Measurements from ENCODE around the gene LY6G5C.

The LY6G5C gene

DNA sequence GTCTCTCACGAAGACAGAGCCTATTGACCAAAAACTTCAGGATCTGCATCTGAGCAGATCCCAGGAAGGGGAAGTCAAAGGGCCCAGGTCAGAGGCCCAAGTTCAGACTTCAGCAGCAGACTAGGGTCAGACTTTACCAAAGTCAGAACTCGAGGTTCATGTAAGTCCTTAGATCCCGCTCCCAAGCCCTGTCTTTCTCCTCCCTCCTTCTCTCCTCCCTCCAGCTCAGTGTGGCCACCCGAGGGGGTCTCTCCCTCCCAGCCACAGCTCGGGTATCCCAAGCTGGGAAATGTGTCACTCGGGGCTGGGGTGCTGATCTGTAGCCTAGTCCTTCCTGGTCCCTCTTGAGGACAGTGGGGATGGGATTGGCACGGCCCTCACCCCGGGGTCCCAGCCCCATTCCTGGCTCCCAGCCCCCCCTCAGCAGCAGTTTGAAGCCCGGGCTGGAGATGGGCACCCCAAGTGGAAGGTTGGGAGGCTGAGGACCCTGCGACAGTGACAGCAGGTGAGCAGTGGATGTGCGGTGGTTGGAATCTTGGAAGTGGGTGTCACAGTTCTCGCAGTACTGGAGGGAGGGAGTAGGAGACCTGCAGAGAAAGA, 18.6 kb downstream of the LY6G5C start:
- no peak for DNase-seq

DNA sequence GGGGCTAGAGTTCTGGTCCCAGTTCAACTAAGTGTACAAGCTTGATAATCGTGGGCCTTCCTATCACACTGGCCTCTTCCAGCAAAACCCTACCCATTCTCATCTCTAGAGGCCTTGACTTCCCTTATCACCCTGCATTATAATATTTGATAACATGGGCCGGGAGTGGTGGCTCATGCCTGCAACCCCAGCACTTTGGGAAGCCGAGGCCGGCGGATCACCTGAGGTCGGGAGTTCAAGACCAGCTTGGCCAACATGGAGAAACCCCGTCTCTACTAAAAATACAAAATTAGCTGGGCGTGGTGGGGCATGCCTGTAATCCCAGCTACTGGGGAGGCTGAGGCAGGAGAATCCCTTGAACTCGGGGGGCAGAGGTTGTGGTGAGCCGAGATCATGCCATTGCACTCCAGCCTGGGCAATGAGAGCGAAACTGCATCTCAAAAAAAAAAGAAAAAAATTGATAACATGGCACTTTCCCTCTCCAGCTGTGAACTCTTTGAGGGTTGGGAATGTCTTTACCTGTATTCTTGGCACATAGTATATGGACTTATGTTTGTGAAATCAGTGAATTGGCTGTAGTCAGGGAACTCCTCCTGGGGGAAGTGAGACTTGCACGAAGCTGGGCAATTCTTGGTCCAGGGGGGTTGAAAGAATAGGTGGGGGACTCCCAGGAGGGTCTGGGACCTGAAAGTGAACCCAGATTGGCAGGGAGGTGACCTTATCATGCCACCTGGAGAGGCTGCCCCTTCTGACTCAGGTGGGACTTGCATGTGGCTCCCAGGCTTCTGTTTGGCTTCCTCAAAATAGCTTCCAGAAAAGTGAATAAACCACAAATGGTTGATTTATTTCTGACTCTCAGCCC, 19.4 kb downstream of the LY6G5C start:
- DNase-seq, result peak; percentile 68

DNA sequence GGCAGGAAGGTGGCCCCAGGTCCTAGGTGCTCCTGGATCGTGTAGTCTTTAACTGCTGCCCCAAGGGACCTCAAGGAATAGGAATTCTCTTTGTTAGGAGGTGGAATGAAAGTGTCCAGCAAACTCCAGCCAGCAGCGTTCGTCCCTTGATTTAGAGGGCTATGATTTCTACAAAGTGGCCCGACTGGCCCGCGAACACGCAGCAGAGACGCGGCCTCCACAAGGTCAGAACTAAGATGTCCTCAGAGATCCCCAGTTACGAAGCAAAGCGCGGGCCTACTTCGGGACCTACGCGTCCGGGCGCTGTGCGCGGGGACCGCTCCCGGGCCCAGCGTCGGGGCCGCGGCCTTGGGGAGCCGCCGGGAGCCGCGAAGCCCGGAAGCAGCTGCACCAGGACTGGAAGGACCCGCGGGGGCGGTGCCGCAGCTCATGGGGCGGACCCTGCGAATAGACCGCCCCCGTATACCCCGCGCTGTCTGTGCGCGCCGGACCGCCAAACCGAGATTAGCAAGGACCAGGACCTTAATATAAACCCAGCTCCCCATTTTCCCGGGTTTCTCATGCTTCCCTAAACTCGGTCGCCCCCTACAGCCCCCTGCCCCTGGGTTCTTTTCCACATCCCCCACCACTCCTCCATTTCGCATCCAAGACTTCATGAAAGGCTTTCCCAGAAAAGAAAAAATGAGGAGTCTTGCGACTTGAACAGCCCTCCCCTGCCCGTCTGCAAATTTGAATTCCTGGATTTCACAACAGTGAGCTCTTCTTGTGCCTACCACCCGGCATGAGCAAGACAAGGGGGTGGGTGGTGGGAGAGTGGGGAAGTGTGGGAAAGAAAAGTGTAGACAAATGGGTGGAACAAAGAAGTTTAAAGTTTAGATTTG, 20.2 kb downstream of the LY6G5C start, which contains the start of gene C6orf47:
C6orf47 (minus strand) TSS at position 398 of the 881 bp plus-strand sequence. CDS start 831 bp downstream, outside the sequence.
- DNase-seq, result peak; percentile 94

DNA sequence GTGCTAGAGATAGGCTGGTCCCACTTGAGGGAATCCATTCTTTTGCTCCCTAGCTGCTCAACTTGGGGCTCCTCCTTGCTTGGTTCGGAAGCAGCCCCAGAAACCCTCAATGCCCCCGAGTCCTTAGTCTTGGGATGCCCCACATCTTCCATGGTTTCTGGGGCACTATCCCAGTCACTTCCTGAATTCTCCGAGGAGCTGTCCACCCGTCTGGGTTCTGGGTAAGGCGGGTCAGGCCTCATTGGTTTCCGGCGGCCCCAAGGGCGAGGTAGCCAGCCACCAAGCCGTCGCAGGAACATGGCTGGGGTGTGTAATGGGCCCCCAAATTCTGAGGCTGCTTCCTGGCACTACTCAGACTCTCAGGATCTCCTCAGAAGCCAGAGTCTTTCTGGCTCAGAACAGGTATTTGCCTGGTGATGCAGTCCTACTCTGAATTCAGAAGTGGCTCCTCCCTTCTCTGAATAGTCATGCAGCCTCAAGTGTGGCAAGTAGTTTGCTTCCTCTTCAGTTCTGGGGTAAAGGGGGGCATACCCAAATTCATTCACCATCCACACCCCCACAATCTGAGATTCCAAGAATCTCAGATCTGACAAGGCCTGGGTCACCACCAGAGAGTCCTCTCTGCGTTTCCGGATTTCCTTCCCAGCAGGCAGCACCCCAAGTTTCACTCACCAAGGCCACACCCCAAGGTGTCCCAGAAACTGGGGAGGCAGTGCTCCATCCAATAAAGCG, 21.1 kb downstream of the LY6G5C start:
- peak; percentile 66 for DNase-seq

DNA sequence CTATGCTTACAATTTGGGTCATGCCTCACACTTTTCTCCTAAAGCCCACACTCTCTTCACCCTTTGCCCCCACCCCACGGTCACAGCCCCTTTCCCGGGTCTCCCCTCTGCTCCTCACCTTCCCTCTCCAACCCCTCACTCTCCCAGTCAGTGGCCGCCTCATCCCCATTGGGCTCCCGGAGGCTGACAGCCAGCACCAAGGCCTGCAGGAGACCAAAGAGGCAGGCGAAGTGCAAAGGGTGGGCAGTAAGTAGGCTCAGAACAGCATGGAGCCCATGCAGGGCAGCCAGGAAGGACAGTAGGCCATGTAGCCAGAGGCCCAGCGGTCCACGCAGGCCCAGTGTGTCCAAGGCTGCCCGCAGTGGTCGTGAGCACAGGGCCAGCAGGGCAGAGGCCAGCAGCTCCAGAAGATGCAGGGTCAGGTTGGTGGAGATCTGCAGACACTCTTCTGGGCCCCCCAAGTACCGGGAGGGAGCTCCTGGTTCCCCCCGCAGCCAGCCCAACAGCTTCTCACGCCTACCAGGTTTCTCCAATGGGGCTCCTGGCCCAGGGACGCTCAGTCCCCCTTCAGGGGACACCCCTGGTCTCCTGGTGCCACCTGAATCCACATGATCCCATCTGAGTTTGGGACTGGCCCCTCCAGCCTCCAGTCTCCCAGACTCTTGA, 21.8 kb downstream of the LY6G5C start:
- no peak for DNase-seq

DNA sequence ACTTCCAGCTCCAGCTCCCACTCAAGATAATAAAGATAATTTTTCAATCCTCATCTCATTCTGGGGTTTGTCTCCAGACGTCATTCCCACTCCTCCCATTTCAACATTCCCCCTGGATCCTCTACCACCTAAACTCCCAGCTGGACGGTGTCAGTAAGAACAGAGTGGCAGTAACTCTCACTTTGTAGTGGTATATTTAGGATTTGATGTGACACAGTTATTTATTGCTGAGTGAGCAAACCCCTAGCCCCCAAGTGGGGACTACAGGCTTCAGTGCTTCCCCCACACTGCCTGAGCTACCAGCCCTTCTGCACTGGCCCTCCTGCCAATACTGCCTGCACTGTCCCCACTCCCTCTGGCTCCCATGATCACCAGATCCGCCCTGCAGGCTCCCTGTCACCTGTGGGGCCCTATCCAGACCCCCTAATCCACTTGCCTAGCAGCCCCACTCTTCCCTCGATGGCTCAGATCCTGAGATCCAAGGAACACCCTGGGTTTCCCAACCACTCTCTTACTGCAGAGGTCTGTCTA, 22.6 kb downstream of the LY6G5C start:
- DNase-seq, result no peak

DNA sequence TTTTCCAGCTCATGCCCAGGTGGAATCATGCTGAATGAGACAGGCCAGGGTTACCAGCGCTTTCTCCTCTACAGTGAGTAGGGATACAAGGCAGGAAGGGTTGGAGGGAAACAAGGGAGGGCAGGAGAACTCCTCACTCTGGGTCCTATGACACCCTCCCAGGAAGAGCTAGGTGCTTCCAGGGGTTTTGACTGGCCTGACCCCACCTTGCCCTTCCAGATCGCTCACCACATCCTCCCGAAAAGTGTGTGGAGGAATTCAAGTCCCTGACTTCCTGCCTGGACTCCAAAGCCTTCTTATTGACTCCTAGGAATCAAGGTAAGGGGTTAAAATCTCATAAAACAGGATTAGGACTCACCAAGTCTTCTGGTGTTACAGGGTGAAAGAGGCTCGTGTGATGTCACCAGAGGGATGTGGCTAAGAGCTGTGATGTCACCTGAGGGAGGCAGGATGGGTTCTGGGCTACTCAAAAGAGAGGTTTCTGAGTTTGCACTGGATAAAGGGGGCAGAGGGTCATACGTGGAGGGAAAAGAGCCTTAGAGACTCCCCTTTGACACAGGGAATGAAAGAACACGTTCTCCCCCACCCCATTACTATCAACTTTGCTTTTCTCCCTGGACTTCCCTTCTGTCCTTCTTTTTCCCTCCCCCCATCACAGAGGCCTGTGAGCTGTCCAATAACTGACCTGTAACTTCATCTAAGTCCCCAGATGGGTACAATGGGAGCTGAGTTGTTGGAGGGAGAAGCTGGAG, 23.3 kb downstream of the LY6G5C start:
- DNase-seq, result no peak

DNA sequence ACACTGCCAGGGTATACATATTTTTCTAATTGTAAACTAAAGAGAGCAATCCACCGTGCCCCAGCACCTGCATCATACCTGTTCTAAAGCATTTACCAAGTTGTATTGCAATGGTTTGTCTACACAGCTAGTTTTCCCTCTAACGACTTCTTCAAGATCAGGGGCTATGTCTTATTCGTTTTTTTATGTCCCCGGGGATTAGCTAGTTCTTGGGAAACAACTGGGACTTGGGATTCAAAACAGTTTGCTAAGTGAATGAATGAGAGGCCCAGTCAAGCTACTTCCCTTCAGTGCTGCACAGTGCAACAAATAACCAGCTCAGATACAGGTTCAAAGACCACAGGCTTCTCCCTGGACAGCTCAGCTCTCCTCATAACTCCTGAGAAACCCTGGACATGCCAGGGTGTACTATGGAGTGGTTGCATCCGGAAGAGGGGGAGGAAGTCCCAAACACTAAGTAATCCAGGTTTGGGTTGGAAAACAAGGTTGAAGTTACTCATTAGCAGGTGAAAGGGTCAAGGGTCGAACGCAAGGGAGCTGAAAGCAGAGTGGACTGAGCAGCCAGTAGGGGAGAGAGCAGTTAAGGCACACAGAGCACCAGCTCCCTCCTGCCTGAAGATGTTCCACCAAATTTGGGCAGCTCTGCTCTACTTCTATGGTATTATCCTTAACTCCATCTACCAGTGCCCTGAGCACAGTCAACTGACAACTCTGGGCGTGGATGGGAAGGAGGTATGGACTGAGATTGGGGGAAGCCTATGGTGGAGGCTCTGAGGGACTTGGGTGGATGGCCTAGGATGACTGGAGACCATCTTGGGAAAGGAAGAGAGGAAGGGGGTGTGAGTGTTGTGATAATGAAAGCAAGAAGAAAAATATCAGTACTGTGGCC, 25.3 kb downstream of the LY6G5C start, which contains the start of gene APOM:
APOM (plus strand) TSS at position 546 of the 889 bp plus-strand sequence; CDS start at position 619, 73 bp downstream.
- no peak for DNase-seq

DNA sequence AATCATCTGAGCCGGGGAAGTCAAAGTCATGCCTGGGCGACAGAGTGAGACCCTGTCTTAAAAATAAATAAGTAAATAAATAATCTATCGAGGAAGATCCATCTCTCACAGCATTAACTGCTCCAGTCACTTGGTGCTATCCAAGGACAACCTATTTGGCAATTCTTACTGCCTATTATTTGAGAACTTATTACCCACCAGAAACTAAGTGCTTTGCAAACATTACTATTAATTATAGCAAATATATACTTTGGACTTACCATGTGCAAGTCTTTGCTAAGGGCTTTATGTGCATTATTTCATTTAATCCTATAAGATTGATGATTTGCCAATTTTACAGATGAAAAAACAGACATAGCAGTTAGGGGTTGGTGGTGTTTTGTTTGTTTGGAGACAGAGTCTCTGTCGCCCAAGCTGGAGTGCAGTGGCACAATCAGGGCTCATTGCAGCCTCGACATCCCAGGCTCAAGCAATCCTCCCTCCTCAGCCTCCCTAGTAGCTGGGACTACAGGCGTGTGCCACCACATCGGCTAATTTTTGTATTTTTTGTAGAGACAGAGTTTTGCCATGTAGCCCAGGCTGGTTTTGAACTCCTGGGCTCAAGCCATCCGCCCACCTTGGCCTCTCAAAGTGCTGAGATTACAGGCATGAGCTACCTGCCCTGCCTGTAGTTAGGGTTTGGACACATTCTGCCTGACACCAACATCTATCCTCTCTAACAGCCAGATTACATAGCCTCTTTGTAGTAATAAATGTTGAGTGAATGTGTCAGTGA, 26.1 kb downstream of the LY6G5C start:
- DNase-seq, result no peak

DNA sequence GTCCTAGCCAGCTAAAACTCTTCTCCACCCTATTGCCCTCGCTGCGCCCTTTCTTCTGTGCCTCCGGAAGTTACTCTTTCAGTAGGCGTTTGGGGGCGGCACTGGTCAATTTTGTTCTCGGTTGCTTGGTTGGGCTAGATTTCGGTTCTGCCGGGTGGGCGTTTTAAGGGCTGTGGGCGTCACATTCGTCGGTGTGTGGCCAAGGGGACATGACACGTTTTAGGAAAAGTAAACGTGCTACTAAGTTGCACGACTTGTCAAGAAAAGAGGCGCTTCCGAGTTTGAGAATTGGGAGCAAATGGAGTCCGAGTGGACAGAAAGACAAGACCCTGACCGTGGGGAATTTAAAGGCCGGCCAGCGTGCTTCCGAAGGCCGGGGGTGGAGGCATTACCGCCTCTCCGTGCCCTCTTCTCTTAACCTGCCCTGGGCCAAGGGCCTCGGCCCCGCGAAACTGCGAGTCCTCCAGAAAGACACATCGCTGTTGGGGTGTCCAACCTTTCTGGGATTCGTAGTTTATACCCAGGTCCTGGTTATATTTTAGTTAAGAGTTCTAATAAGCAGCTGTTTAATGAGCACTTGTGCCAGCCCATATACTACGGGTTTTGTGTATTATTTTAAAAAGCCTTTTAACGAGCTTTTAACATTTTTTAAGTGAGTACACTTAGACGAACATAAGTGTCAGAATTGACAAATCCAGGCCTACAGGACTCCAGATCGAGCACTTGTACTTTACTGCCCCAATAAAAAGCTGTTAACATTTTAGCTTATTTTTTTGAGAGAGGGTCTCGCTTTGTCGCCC, 27.7 kb downstream of the LY6G5C start:
- DNase-seq, result peak; percentile 98

DNA sequence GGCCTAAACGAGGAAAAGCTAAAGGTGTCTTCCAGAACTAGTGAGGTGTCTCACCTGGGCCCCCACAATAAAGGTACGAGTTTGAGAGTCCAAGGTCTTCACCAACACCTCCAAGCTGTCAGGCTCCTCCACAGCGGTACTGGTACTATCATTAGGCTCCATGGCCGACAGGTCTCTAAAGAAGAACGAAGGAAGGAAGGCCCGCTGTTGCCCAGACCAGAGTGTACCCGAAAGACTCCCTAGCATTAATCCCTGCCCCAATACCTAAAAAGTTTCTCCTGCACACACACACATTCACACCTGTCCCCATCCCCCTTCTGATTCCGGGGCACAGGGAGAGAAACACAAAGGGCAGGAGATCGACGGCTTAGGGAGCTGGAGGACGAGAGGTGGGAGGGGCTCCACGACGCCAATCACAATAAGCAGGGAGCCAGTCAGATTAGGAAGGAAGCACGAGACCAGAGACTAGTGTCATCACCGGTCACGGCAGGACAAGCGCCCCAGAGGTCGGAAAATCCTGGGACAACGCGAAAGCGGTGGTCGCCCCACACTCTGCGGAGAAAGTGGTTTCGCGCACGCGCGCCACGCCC, 29.2 kb downstream of the LY6G5C start:
- peak; percentile 89 for DNase-seq

DNA sequence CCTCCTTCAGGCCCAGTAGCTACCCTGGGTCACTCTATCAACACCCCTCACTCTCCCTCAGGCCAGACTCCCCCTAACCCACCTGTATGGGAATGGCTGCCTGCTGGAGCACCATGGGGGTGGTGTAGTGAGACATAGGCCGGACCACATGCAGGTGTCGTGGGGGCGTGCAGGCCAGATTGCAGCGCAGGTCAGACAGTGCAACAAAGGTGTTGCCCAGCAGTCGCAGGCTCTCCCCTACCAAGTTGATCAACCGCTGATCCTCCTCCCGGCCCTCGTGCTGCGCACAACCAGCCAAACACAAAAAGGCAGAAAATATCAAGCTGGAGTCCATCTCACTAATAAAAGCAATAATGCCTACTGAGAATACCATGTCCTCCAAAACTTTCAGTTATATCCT, 35.5 kb downstream of the LY6G5C start:
- DNase-seq, result no peak

DNA sequence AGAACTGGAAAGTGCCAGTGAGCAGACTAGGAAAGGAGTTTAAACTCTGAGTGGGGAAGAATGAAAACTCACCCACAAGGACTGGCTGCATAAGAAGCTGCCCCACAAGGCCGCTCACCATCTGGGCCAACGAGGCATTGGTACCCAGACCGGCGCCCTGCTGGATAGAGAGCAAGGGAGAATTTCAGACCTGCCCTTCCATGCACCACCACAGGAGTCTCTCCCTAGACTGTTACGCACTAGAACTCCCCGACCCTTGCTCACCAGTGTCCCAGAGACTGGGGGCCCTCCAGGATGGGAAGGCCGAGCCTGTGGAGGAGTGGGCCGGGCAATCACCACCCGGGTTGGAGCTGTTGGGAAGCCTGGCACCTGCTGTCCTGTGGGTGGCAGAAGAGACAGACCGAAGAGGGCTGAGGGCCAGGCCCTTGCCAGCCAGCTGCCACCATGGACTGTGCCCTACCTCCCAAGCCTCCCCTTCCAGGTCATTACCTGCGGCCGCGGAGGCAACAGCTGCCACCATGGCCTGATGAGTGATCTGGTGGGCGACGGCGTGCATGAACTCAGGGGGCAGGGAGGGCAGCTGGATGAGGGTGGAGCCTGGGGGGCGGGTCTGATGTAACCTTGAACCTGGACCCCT, 36.9 kb downstream of the LY6G5C start:
- DNase-seq, result no peak

DNA sequence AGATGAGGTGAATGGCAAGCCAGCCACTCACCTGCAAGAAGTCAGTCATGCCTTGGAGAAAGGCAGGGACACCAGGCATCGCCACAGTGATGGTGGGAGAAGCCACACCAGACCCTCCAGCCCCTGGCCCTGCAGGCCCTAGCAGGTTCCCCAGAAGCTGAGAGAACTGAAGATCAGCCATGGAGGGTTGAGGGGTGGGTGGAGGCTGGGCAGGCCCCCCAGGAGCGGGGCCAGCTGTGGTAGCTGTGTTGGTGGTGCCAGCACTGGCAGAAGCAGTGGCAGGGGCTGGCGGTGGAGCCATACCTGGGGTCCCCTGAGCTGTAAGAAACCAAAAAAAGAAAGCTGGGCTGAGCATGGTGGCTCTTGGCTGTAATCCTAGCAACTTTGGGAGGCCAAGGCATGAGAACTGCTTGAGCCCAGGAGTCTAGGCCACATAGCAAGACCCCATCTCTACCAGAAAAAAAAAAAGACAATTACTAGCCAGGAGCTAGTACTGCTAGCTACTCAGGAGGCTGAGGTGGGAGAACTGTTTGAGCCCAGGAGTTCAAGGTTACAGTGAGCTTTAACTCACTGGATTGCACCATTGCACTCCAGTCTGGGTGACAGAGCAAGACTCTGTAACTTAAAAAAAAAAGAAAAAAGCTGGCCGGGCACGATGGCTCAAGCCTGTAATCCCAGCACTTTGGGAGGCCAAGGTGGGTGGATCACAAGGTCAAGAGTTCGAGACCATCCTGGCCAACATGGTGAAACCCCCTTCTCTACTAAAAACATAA, 37.9 kb downstream of the LY6G5C start:
- DNase-seq, result no peak

DNA sequence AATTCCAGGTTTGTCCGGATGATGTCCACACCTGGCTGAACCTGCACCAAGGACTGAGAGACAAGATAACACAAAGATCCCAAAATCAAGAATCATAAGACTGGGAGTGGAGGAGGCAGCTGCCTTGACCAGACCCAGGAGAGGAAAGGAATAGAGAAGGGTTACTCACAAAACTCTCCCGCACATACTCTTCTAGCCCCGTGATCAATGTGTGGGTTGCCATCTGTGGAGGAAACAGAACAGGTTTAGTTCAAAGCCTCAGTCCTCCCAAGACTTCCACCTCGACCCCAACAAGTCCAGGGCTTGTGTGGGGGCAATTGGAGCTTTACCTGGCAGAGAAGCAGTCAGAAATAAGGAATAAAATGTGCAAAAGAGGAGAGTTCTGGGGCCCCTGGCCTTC, 39.5 kb downstream of the LY6G5C start:
- no peak for DNase-seq

DNA sequence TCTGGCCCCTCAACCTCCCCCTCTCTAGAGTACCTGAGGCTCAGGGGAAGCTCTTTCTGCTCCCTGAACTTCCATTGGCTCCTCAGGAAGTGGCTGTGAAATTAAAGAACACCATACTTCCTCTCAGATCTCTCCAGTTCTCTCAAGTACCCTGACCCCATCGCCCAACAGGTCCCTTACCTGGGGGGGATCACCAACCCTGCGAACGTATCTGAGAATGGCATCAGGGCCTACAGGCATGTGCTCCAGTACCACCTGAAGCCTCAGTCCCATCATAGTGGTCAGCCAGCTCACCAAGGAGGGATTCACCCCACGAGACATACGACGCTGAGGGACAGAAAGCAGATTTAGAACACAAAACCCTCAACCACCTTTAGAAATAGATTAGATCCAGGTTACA, 40.3 kb downstream of the LY6G5C start:
- DNase-seq, result no peak
